T-helper 17 cell (primary cell): ENCODE data around the gene CORIN. TPM values are rescaled to one million over a fixed set of nuclear protein-coding genes. Genes with fewer than 3 reads are reported as not detected.

Source experiments
- ATAC-seq: fragments of 150-1000 bp; cut with Tn5 transposase; 2 replicates; pipeline ENCODE4 v1.10.0; 2021; ENCODE audit warnings: mild to moderate bottlenecking, moderate library complexity
- DNase-seq, 3 donors: peaks; one replicate each; pipeline versions ENCODE4 v3.0.0 to v3.0.0-alpha.2; 2020 to 2021
- H3K9me3 ChIP-seq: one replicate; pipeline ENCODE4 v1.7.0; 2013; ENCODE audit warnings: low read length, mild to moderate bottlenecking; ENCODE audit not compliant: control insufficient read depth, poor library complexity, severe bottlenecking
- H3K27ac Mint-ChIP-seq: one replicate; pipeline ENCODE4 v1.8.0; 2022; ENCODE audit warnings: mild to moderate bottlenecking, moderate library complexity, mixed read lengths
- H3K27me3 Mint-ChIP-seq: one replicate; pipeline ENCODE4 v1.8.0; 2022; ENCODE audit warnings: mixed read lengths
- H3K36me3 Mint-ChIP-seq: one replicate; pipeline ENCODE4 v1.8.0; 2022; ENCODE audit warnings: low read depth, mixed read lengths
- H3K4me1 Mint-ChIP-seq: one replicate; pipeline ENCODE4 v1.8.0; 2022; ENCODE audit warnings: mild to moderate bottlenecking, mixed read lengths
- H3K4me3 Mint-ChIP-seq: one replicate; pipeline ENCODE4 v1.8.0; 2022; ENCODE audit warnings: mild to moderate bottlenecking, moderate library complexity, mixed read lengths
- total RNA-seq, 4 donors: library from RNA in 2 of 4; stranded (reverse) in 2 of 4; gene quantifications; one replicate each; pipeline ENCODE4 v1.2.3 and lab custom pipeline; 2022 to 2026

CORIN gene
- total RNA-seq, 2 donors from 2014 or later = 0.07 to 0.26 TPM

DNA sequence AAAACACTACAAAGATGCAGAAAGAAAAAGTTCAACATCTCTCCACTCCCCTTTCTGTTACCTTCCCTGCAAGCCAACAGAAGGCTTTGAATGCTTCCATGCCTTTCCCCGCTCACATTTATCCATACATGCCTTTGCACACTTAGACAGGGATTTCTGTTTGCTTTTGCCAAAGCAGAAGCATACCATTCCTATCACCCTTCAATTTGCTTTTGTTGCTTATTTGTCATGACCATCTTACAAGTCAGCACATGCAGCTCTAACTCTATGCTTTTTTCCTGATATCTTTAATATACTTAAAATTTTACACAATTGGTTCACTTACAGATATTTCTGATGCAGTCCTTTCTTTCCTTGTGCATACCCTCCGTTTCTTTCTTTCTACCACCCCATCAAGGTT is 169.6 kb downstream of the CORIN start:
- H3K36me3 Mint-ChIP-seq = peaks cover 3% of the 10 kb centered on the region
- H3K9me3 ChIP-seq = no peaks in the 10 kb centered on the region
- ATAC-seq = no peak
- peaks cover 53% of the 10 kb centered on the region for H3K27me3 Mint-ChIP-seq
- H3K4me3 Mint-ChIP-seq = no peak overlapping the region
- H3K27ac Mint-ChIP-seq = no peak overlapping the region
- DNase-seq = no peak
- H3K4me1 Mint-ChIP-seq = no peaks in the 10 kb centered on the region

DNA sequence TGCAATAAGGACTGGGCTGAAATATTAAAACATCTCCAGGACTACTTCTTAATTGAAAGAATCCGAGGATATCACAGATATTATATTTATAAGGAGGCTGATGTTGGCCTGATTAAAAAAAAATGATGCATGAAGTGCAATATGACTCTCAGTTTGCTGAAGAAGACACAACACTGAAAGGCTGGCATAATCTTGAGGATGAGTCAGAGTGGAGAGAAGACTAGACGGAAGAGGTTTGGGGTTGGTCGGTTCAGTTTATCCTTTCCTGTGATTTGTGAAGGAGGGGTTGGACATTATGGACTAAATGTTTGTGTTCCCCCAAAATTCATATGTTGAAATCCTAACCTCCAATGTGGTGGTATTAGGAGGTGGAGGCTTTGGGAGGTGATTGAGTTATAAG is 170.3 kb downstream of the CORIN start:
- Mint-ChIP-seq H3K27ac (no peak overlapping the region), H3K36me3 (peaks cover 3% of the 10 kb centered on the region), H3K4me3 (no peak overlapping the region), H3K4me1 (no peaks in the 10 kb centered on the region), H3K27me3 (peaks cover 53% of the 10 kb centered on the region)
- DNase-seq = no peak
- H3K9me3 ChIP-seq = no peaks in the 10 kb centered on the region
- ATAC-seq = no peak

DNA sequence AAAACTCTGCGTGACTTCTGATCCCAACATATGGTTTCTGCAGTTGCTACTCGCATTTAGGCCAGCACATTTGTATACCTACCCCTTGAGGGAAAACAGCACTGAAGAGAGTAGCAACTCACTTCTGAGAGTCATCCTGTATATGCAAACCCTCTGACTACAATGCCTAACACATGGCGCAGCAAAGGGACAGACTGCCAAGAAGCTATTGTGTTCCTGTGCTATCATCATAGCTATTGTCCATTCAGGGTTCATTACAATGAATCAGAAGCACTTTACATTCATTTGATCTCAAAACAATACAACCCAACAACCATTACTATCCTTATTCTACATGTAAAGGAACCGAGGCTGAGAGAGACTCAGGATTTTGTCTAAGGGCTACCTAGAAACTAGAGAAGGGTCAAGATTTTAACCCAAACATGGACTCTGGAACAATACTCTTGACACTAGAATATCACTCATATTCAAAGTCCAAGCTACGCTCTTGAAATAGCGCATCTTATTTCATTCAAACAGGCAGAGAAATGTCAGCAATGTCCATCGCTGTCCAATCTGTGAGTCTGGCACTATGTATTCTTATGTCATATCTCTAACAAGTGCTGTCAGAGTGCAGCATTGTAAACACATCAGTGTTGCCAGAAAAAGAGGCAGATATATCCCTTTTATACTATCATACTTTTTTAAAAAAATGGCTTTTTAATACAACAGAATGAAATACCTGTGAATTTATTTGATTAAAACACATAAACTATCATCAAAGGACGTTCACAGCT is 173.6 kb downstream of the CORIN start:
- no peaks in the 10 kb centered on the region for H3K9me3 ChIP-seq
- Mint-ChIP-seq H3K4me3 (no peak overlapping the region), H3K27me3 (peaks cover 36% of the 10 kb centered on the region), H3K27ac (no peak overlapping the region), H3K36me3 (peaks cover 3% of the 10 kb centered on the region), H3K4me1 (no peaks in the 10 kb centered on the region)
- no peak for ATAC-seq
- no peak for DNase-seq

- no peak overlapping the region for H3K4me3 Mint-ChIP-seq
- no peak overlapping the region for H3K27ac Mint-ChIP-seq
- no peaks in the 10 kb centered on the region for H3K4me1 Mint-ChIP-seq
- H3K27me3 Mint-ChIP-seq = peaks cover 29% of the 10 kb centered on the region
- ATAC-seq (no peak), DNase-seq (no peak)
- no peaks in the 10 kb centered on the region for H3K9me3 ChIP-seq
- peaks cover 3% of the 10 kb centered on the region for H3K36me3 Mint-ChIP-seq
These were observed 174.9 kb downstream of the CORIN start for GRCh38 chr4:47662975-47663374.

- H3K4me1 Mint-ChIP-seq = no peaks in the 10 kb centered on the region
- no peak overlapping the region for H3K4me3 Mint-ChIP-seq
These were observed 176.1 kb downstream of the CORIN start for GRCh38 chr4:47661741-47662140.

GRCh38 chr4:47659342-47659741 is 178.5 kb downstream of the CORIN start:
- Mint-ChIP-seq H3K4me1 (no peaks in the 10 kb centered on the region), H3K4me3 (no peak overlapping the region), H3K36me3 (no peaks in the 10 kb centered on the region), H3K27me3 (peaks cover 5% of the 10 kb centered on the region), H3K27ac (no peak overlapping the region)
- no peaks in the 10 kb centered on the region for H3K9me3 ChIP-seq
- DNase-seq (no peak), ATAC-seq (no peak)

More at GRCh38 chr4:47661741-47662140, 176.1 kb downstream of the CORIN start:
- no peak for ATAC-seq
- peaks cover 19% of the 10 kb centered on the region for H3K27me3 Mint-ChIP-seq
- no peak for DNase-seq
- H3K36me3 Mint-ChIP-seq = peaks cover 3% of the 10 kb centered on the region
- H3K27ac Mint-ChIP-seq = no peak overlapping the region
- H3K9me3 ChIP-seq = no peaks in the 10 kb centered on the region

GRCh38 chr4:47654972-47655693 is 182.7 kb downstream of the CORIN start:
- H3K9me3 ChIP-seq = no peaks in the 10 kb centered on the region
- no peaks in the 10 kb centered on the region for H3K36me3 Mint-ChIP-seq
- ATAC-seq (no peak), DNase-seq (no peak)
- no peaks in the 10 kb centered on the region for H3K27me3 Mint-ChIP-seq
- H3K4me1 Mint-ChIP-seq = peaks cover 2% of the 10 kb centered on the region
- no peak overlapping the region for H3K4me3 Mint-ChIP-seq
- H3K27ac Mint-ChIP-seq = no peak overlapping the region

GRCh38 chr4:47652092-47652491 is 185.8 kb downstream of the CORIN start:
- no peak overlapping the region for H3K27ac Mint-ChIP-seq
- H3K27me3 Mint-ChIP-seq = peaks cover 5% of the 10 kb centered on the region
- no peaks in the 10 kb centered on the region for H3K9me3 ChIP-seq
- H3K36me3 Mint-ChIP-seq = no peaks in the 10 kb centered on the region
- H3K4me1 Mint-ChIP-seq = peaks cover 2% of the 10 kb centered on the region
- DNase-seq = no peak
- H3K4me3 Mint-ChIP-seq = no peak overlapping the region
- ATAC-seq = no peak

DNA sequence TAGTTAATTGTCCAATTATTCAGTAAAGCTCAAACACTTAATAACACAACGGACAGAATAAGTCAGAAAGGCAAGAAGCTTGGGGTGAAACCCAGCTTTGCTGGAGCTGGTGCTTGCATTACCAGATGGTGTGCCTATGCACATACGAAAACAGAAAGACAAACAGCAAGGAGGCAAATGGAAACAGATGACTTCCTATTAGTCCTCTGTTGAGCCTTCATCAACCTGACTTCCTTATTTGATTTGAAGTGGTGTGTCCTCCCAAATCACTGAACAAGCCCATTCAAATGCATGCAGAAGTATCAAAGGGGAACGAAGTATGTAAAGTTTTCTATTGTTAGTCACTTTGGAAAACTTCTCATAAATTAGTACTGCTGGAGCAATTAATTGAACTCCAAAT is 186.6 kb downstream of the CORIN start:
- Mint-ChIP-seq H3K27me3 (peaks cover 5% of the 10 kb centered on the region), H3K4me3 (no peak overlapping the region), H3K27ac (no peak overlapping the region), H3K36me3 (no peaks in the 10 kb centered on the region), H3K4me1 (peaks cover 2% of the 10 kb centered on the region)
- DNase-seq (no peak), ATAC-seq (no peak)
- H3K9me3 ChIP-seq = no peaks in the 10 kb centered on the region

GRCh38 chr4:47650584-47651130 is 187.2 kb downstream of the CORIN start:
- H3K27me3 Mint-ChIP-seq = peaks cover 5% of the 10 kb centered on the region
- ATAC-seq (no peak), DNase-seq (no peak)
- no peak overlapping the region for H3K27ac Mint-ChIP-seq
- H3K4me3 Mint-ChIP-seq = no peak overlapping the region
- H3K36me3 Mint-ChIP-seq = no peaks in the 10 kb centered on the region
- H3K4me1 Mint-ChIP-seq = peaks cover 2% of the 10 kb centered on the region
- H3K9me3 ChIP-seq = no peaks in the 10 kb centered on the region

DNA sequence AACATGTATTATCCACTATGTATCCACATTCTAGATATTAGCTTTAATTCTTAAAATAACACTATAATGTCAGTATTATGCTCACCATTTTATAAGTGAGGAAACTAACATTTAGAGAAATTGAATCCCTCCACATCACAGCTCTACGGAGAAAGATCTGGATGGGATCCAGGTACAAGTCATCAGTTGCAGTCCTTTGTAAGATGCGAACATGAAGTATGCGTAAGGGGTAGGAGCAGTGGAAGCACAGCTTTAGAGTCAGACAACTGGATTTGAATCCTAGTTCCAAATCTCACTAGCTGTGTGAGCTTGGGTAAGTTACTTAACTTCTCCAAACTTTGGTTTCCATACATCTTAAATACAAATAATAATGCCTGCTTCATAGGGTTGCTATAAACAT is 190.3 kb downstream of the CORIN start:
- DNase-seq (no peak), ATAC-seq (no peak)
- Mint-ChIP-seq H3K4me3 (no peak overlapping the region), H3K27me3 (peaks cover 20% of the 10 kb centered on the region), H3K27ac (no peak overlapping the region), H3K36me3 (no peaks in the 10 kb centered on the region), H3K4me1 (peaks cover 2% of the 10 kb centered on the region)
- no peaks in the 10 kb centered on the region for H3K9me3 ChIP-seq

DNA sequence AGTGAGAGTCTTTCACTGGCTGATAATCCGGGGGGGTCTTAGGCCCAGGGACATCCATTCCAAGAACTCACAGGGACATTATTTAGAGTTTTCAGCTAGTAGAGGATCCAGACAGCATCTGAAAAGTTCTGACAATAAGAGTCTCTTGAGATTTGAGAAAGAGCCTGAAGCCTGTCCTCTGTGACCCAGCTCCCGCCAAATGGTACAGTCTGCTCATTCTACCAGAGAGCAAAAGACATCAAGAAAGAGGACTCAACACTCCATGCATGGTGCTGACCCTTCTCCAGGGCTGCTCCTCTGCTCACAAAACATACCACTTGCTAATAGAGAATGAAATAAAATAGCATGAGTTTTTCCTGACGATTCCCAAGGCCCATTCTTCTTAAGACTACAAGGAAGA is 190.8 kb downstream of the CORIN start:
- H3K9me3 ChIP-seq = no peaks in the 10 kb centered on the region
- Mint-ChIP-seq H3K27me3 (peaks cover 26% of the 10 kb centered on the region), H3K4me3 (no peak overlapping the region), H3K4me1 (peaks cover 2% of the 10 kb centered on the region), H3K36me3 (no peaks in the 10 kb centered on the region), H3K27ac (no peak overlapping the region)
- DNase-seq (no peak), ATAC-seq (no peak)

DNA sequence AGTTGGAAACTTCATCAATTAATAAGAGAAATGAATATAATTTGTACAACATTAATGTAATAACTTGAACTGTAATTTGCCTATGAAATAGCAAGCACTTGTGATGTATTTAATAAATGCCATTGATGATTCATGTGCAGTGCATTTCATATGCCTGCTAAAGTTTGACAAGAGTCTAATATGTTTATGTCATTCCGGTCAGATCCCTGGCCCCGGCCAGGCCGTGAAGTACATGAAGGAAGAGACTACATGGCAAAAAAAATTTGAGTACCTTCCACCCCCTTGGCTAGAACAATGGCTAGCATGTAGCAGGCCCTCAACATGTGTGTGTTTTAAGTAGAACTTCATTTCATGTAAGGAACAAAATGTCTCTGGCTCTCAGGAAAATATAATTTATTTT is 191.5 kb downstream of the CORIN start:
- H3K4me1 Mint-ChIP-seq = peaks cover 2% of the 10 kb centered on the region
- H3K27me3 Mint-ChIP-seq = peaks cover 32% of the 10 kb centered on the region
- no peak for ATAC-seq
- no peak overlapping the region for H3K4me3 Mint-ChIP-seq
- H3K27ac Mint-ChIP-seq = no peak overlapping the region
- H3K9me3 ChIP-seq = no peaks in the 10 kb centered on the region
- no peaks in the 10 kb centered on the region for H3K36me3 Mint-ChIP-seq
- DNase-seq = no peak
